ENCODE results near the gene MGAT3. TPM values are rescaled to one million over a fixed set of nuclear protein-coding genes. Genes with fewer than 3 reads are reported as not detected.

MGAT3 gene
- polyA plus RNA-seq, 2 donors, result 0.28 to 0.36 TPM

GRCh38 chr22:39486951-39487825 is 30.4 kb downstream of the MGAT3 start:
- Histone ChIP-seq H3K27ac (ENCODE audit: low read depth in 2 of 2, low read length in 1 of 2) (no peak overlapping the region), H3K4me1 (ENCODE audit: control insufficient read depth in 2 of 2, insufficient read depth in 2 of 2, low read length in 1 of 2) (peaks cover 0 to 7% of the 10 kb centered on the region in 2 donors), H3K36me3 (ENCODE audit: control insufficient read depth in 2 of 2, insufficient read depth in 2 of 2, low read length in 1 of 2) (no peaks in the 10 kb centered on the region), H3K27me3 (ENCODE audit: control insufficient read depth in 1 of 2, insufficient read depth in 2 of 2, low read length in 2 of 2) (no peaks in the 10 kb centered on the region), H3K4me3 (ENCODE audit: low read depth in 1 of 2, low read length in 2 of 2) (no peak overlapping the region), H3K9me3 (ENCODE audit: control insufficient read depth in 2 of 2, insufficient read depth in 1 of 2, low read depth in 1 of 2, low read length in 1 of 2) (no peaks in the 10 kb centered on the region)
- WGBS, 2 donors, result 81 to 85% methylated on average over 40 to 45 of the region's 45 CpGs

GRCh38 chr22:39487826-39488520 is 31.2 kb downstream of the MGAT3 start:
- Histone ChIP-seq H3K9me3 (ENCODE audit: control insufficient read depth in 2 of 2, insufficient read depth in 1 of 2, low read depth in 1 of 2, low read length in 1 of 2) (no peaks in the 10 kb centered on the region), H3K4me1 (ENCODE audit: control insufficient read depth in 2 of 2, insufficient read depth in 2 of 2, low read length in 1 of 2) (peaks cover 0 to 7% of the 10 kb centered on the region in 2 donors), H3K27me3 (ENCODE audit: control insufficient read depth in 1 of 2, insufficient read depth in 2 of 2, low read length in 2 of 2) (no peaks in the 10 kb centered on the region), H3K36me3 (ENCODE audit: control insufficient read depth in 2 of 2, insufficient read depth in 2 of 2, low read length in 1 of 2) (no peaks in the 10 kb centered on the region), H3K27ac (ENCODE audit: low read depth in 2 of 2, low read length in 1 of 2) (no peak overlapping the region), H3K4me3 (ENCODE audit: low read depth in 1 of 2, low read length in 2 of 2) (no peak overlapping the region)
- WGBS, 2 donors, result 95% methylated on average over 70 of the region's 70 CpGs

DNA sequence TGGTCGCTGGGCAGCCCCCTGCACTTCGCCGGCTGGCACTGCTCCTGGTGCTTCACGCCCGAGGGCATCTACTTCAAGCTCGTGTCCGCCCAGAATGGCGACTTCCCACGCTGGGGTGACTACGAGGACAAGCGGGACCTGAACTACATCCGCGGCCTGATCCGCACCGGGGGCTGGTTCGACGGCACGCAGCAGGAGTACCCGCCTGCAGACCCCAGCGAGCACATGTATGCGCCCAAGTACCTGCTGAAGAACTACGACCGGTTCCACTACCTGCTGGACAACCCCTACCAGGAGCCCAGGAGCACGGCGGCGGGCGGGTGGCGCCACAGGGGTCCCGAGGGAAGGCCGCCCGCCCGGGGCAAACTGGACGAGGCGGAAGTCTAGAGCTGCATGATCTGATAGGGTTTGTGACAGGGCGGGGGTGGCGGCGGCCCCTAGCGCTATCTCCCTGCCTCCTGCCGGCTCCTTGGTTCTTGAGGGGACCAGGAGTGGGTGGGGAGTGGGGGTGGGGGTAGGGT is 31.8 kb downstream of the MGAT3 start:
- Histone ChIP-seq H3K9me3 (ENCODE audit: control insufficient read depth in 2 of 2, insufficient read depth in 1 of 2, low read depth in 1 of 2, low read length in 1 of 2) (no peaks in the 10 kb centered on the region), H3K4me3 (ENCODE audit: low read depth in 1 of 2, low read length in 2 of 2) (no peak overlapping the region), H3K36me3 (ENCODE audit: control insufficient read depth in 2 of 2, insufficient read depth in 2 of 2, low read length in 1 of 2) (no peaks in the 10 kb centered on the region), H3K27me3 (ENCODE audit: control insufficient read depth in 1 of 2, insufficient read depth in 2 of 2, low read length in 2 of 2) (no peaks in the 10 kb centered on the region), H3K27ac (ENCODE audit: low read depth in 2 of 2, low read length in 1 of 2) (no peak overlapping the region), H3K4me1 (ENCODE audit: control insufficient read depth in 2 of 2, insufficient read depth in 2 of 2, low read length in 1 of 2) (peaks cover 0 to 7% of the 10 kb centered on the region in 2 donors)
- WGBS, 2 donors, result 91 to 92% methylated on average over 39 of the region's 39 CpGs

DNA sequence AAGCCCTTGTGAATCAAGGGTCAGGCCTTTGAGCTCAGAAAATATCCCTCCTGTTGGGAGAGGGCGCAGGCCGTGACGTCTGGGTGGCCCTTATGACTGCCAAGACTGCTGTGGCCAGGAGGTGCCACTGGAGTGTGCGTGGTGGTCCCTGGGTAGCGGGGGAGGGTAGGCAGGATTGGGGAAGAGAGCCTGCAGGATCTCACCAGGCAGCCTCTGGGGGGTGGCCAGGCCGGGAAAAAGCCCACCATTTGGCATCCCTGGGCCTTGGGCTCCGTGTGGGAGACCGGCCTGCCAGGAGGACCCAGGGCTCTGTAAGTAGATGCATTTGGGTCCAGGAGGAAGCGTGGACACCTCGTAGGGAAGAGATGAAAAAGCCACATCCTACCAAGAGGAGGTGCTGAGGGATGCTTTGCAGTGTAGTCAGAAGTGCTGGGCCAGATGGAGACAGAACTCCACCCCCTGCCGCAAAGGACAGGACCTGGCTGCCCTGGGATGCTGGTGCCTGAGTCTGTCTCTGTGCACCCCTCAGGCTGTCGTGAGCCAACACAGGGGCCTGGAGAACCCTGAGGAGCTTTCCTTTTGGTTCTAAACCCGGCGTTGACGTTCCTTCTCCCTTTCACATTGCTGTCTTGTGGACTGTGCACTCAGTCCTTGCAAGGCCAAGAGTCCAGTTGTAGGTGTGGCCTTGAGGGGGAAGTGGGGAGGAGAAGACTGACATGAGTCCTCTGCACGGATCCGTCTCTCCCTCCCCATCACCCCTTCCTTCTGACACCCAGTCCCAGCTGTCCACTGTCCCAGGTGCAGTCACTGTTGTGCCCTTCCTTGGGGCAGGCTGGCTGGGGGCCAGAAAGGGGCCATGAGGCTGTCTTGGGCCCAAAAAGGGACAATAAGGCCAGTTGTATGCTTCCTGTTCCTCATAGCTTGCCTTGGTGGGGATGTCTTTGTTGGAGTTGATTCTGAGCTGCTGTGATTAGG is 32.6 kb downstream of the MGAT3 start:
- no peak overlapping the region for H3K4me3 ChIP-seq (ENCODE audit: low read depth in 1 of 2, low read length in 2 of 2)
- H3K36me3 ChIP-seq (ENCODE audit: control insufficient read depth in 2 of 2, insufficient read depth in 2 of 2, low read length in 1 of 2), result no peaks in the 10 kb centered on the region
- no peaks in the 10 kb centered on the region for H3K9me3 ChIP-seq (ENCODE audit: control insufficient read depth in 2 of 2, insufficient read depth in 1 of 2, low read depth in 1 of 2, low read length in 1 of 2)
- 82 to 83% methylated on average over 17 of the region's 17 CpGs for WGBS, 2 donors
- no peaks in the 10 kb centered on the region for H3K27me3 ChIP-seq (ENCODE audit: control insufficient read depth in 1 of 2, insufficient read depth in 2 of 2, low read length in 2 of 2)
- H3K27ac ChIP-seq (ENCODE audit: low read depth in 2 of 2, low read length in 1 of 2), result no peak overlapping the region
- peaks cover 0 to 7% of the 10 kb centered on the region in 2 donors for H3K4me1 ChIP-seq (ENCODE audit: control insufficient read depth in 2 of 2, insufficient read depth in 2 of 2, low read length in 1 of 2)

DNA sequence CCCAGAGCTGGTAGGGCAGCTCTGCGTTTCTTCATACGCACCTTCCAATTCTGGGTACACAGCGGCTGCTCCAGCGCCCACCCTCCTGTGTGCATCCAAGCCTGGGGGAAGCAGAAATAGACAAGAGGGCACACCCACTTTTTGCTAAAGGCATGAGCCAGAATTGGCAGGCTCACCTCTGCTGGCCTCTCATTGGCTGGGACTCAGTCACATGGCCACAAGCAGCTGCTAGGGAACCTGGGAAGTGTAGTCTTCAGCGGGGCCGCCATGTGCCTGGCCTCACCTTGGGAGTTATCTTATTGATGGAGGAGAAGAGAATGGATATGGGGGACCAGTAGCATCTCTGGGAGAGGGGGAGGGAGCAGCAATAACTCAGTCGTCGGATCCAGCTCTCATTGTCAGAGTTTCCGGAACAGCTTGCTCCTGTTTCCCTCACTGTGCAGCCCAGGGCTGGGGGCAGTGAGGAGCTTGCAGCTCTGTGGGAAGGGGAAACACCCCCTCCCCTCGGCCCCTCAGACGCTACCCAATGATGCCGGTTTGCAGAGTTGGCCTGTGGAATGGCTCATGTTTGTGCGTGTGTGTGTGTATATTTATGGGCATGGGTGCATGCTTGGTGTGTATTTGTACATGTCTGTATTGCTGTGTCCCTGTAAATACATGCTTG is 33.5 kb downstream of the MGAT3 start:
- WGBS, 2 donors, result 34 to 51% methylated on average over 13 of the region's 13 CpGs
- Histone ChIP-seq H3K9me3 (ENCODE audit: control insufficient read depth in 2 of 2, insufficient read depth in 1 of 2, low read depth in 1 of 2, low read length in 1 of 2) (no peaks in the 10 kb centered on the region), H3K36me3 (ENCODE audit: control insufficient read depth in 2 of 2, insufficient read depth in 2 of 2, low read length in 1 of 2) (no peaks in the 10 kb centered on the region), H3K4me1 (ENCODE audit: control insufficient read depth in 2 of 2, insufficient read depth in 2 of 2, low read length in 1 of 2) (peaks cover 0 to 7% of the 10 kb centered on the region in 2 donors), H3K27ac (ENCODE audit: low read depth in 2 of 2, low read length in 1 of 2) (no peak overlapping the region), H3K27me3 (ENCODE audit: control insufficient read depth in 1 of 2, insufficient read depth in 2 of 2, low read length in 2 of 2) (no peaks in the 10 kb centered on the region), H3K4me3 (ENCODE audit: low read depth in 1 of 2, low read length in 2 of 2) (no peak overlapping the region)

DNA sequence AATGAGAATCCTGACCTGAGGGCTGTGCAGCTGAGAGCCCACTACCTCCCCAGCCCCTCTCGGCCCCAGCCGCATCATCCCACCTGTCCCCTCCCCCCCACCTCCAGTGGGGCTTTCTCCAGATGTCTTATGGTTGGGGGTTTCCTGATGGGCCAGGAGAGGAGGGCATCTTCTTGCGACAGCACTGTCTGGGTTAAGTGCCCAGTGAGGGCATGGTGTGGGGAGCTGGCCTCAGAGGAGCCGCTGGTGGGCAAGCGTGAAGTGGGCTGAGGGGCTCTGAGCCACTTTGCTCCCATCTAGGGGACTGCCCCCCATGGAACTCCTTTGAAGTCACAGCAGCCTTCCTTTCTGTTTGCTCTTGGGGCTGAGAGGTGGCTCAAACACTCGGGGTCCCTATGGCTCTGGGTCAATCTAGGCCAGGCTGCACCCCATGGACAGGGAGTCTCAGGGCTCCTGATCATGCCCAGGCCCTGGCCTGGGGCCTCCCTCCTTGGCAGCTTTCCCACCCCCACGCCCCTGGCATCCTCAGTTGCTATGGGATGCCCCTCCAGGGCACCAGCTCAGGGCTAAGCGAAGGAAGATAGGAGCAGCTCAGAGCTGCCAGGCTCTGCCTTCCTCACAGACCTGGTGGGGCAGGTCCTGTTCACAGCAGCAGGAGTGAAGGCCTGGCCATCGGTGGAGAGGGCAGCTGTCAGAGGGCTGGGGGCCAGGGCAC is 34.3 kb downstream of the MGAT3 start:
- peaks cover 0 to 8% of the 10 kb centered on the region in 2 donors for H3K4me1 ChIP-seq (ENCODE audit: control insufficient read depth in 2 of 2, insufficient read depth in 2 of 2, low read length in 1 of 2)
- H3K27me3 ChIP-seq (ENCODE audit: control insufficient read depth in 1 of 2, insufficient read depth in 2 of 2, low read length in 2 of 2), result no peaks in the 10 kb centered on the region
- no peak overlapping the region for H3K4me3 ChIP-seq (ENCODE audit: low read depth in 1 of 2, low read length in 2 of 2)
- H3K9me3 ChIP-seq (ENCODE audit: control insufficient read depth in 2 of 2, insufficient read depth in 1 of 2, low read depth in 1 of 2, low read length in 1 of 2), result no peaks in the 10 kb centered on the region
- WGBS, 2 donors, result 77 to 79% methylated on average over 9 of the region's 9 CpGs
- no peaks in the 10 kb centered on the region for H3K36me3 ChIP-seq (ENCODE audit: control insufficient read depth in 2 of 2, insufficient read depth in 2 of 2, low read length in 1 of 2)
- no peak overlapping the region for H3K27ac ChIP-seq (ENCODE audit: low read depth in 2 of 2, low read length in 1 of 2)

DNA sequence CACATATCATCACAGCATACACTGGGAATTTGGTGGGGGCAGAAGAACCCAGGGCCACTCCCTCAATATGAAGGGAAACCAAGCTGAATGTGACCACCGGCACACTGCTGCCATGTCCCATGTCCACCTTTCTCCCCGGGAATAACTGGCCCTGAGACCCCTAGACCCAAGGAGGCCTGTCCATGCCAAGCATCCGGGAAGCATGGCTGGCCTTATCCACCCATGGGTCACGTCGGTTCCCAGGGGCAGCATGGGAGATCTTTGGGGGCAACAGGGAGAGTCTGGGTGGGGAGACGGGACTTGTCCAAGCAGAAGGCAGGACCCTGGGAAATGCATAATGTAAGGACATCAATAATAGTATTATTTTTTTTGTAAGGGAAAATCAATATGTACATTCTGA is 34.9 kb downstream of the MGAT3 start:
- H3K9me3 ChIP-seq (ENCODE audit: control insufficient read depth in 2 of 2, insufficient read depth in 1 of 2, low read depth in 1 of 2, low read length in 1 of 2), result no peaks in the 10 kb centered on the region
- H3K4me1 ChIP-seq (ENCODE audit: control insufficient read depth in 2 of 2, insufficient read depth in 2 of 2, low read length in 1 of 2), result peaks cover 0 to 9% of the 10 kb centered on the region in 2 donors
- H3K36me3 ChIP-seq (ENCODE audit: control insufficient read depth in 2 of 2, insufficient read depth in 2 of 2, low read length in 1 of 2), result no peaks in the 10 kb centered on the region
- H3K4me3 ChIP-seq (ENCODE audit: low read depth in 1 of 2, low read length in 2 of 2), result no peak overlapping the region
- H3K27ac ChIP-seq (ENCODE audit: low read depth in 2 of 2, low read length in 1 of 2), result no peak overlapping the region
- 80 to 88% methylated on average over 6 of the region's 6 CpGs for WGBS, 2 donors
- no peaks in the 10 kb centered on the region for H3K27me3 ChIP-seq (ENCODE audit: control insufficient read depth in 1 of 2, insufficient read depth in 2 of 2, low read length in 2 of 2)

DNA sequence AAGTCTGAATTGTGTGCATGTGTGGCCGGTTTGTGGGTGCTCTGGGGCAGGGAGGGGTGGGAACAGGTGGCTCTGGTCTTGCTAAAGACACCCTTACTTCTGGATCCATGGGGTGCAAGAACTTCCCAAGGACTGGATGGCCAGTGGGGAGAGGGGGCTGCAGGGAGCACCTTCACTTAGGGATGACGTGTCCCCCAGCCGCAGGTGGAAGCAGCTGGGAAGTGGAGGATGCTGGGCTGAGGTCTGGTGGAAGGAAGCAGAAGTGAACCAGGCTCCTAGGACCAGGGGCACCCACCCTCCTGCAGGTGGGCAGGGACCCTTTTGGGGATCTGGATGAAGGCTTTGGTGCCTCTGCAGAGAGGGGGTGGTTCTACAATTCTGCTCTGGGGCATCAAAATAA is 35.4 kb downstream of the MGAT3 start:
- Histone ChIP-seq H3K36me3 (ENCODE audit: control insufficient read depth in 2 of 2, insufficient read depth in 2 of 2, low read length in 1 of 2) (no peaks in the 10 kb centered on the region), H3K27ac (ENCODE audit: low read depth in 2 of 2, low read length in 1 of 2) (no peak overlapping the region), H3K9me3 (ENCODE audit: control insufficient read depth in 2 of 2, insufficient read depth in 1 of 2, low read depth in 1 of 2, low read length in 1 of 2) (no peaks in the 10 kb centered on the region), H3K4me3 (ENCODE audit: low read depth in 1 of 2, low read length in 2 of 2) (no peak overlapping the region), H3K4me1 (ENCODE audit: control insufficient read depth in 2 of 2, insufficient read depth in 2 of 2, low read length in 1 of 2) (peaks cover 0 to 9% of the 10 kb centered on the region in 2 donors), H3K27me3 (ENCODE audit: control insufficient read depth in 1 of 2, insufficient read depth in 2 of 2, low read length in 2 of 2) (no peaks in the 10 kb centered on the region)
- WGBS, 2 donors, result 82 to 89% methylated on average over 3 of the region's 3 CpGs

All from esophagus (tissue), 2 donors.